ENCODE data around the gene DSCAML1.

- TF ChIP-seq CTCF (IDR thresholded peaks at IDR 0.05), result no peak
- TF ChIP-seq POLR2A (IDR thresholded peaks at IDR 0.05), result no peak
These were observed 316.8 kb downstream of the DSCAML1 start for GRCh38 chr11:117480221-117480620.

Data from uterus (tissue), 2 donors.